Neural progenitor cell (in vitro differentiated cells): ENCODE results near the gene IQUB. TPM values are rescaled to one million over a fixed set of nuclear protein-coding genes. Genes with fewer than 3 reads are reported as not detected.

Experiments
- DNase-seq: peaks from one replicate; pipeline ENCODE4 v3.0.0-alpha.2; 2016; ENCODE audit warnings: low spot score
- H2AFZ ChIP-seq: fragments of 200-600 bp; sonication (generic); replicated peaks from 2 replicates; pipeline ENCODE4 v1.6.1; 2016; ENCODE audit warnings: antibody characterized with exemption
- H3F3A ChIP-seq: fragments of 200-600 bp; sonication (generic); 2 replicates; pipeline ENCODE4 v1.6.1; 2016; ENCODE audit warnings: antibody characterized with exemption, low read depth
- H3K27ac ChIP-seq: fragments of 200-600 bp; sonication (generic); 2 replicates; pipeline ENCODE4 v1.5.1; 2016; ENCODE audit warnings: mild to moderate bottlenecking
- H3K27me3 ChIP-seq: fragments of 200-600 bp; sonication (generic); 2 replicates; pipeline ENCODE4 v1.6.1; 2016; ENCODE audit warnings: mild to moderate bottlenecking, moderate library complexity
- H3K36me3 ChIP-seq: fragments of 200-600 bp; sonication (generic); 2 replicates; pipeline ENCODE4 v1.5.1; 2016
- H3K4me1 ChIP-seq: fragments of 200-600 bp; sonication (generic); 2 replicates; pipeline ENCODE4 v1.6.1; 2016; ENCODE audit warnings: mixed run types
- H3K4me2 ChIP-seq: fragments of 200-600 bp; sonication (generic); 2 replicates; pipeline ENCODE4 v1.6.1; 2016
- H3K4me3 ChIP-seq: fragments of 200-600 bp; sonication (generic); 2 replicates; pipeline ENCODE4 v1.5.1; 2016
- H3K79me2 ChIP-seq: fragments of 200-600 bp; sonication (generic); 2 replicates; pipeline ENCODE4 v1.6.1; 2016; ENCODE audit warnings: low read depth
- H3K9ac ChIP-seq: fragments of 200-600 bp; sonication (generic); 2 replicates; pipeline ENCODE4 v1.6.1; 2016
- H3K9me3 ChIP-seq: fragments of 200-600 bp; sonication (generic); 2 replicates; pipeline ENCODE4 v1.5.1; 2016; ENCODE audit warnings: low read depth
- H4K20me1 ChIP-seq: fragments of 200-600 bp; sonication (generic); 2 replicates; pipeline ENCODE4 v1.6.1; 2016; ENCODE audit warnings: low read depth
- H3K27ac Mint-ChIP-seq: 3 replicates; pipeline ENCODE4 v1.8.0; 2021; ENCODE audit warnings: mixed read lengths
- H3K27me3 Mint-ChIP-seq: 2 replicates; pipeline ENCODE4 v1.8.0; 2022; ENCODE audit warnings: low read depth, mild to moderate bottlenecking, inconsistent platforms, moderate library complexity, mixed read lengths; ENCODE audit not compliant: insufficient read depth
- H3K36me3 Mint-ChIP-seq: 3 replicates; pipeline ENCODE4 v1.8.0; 2021; ENCODE audit warnings: mixed read lengths
- H3K4me1 Mint-ChIP-seq: 3 replicates; pipeline ENCODE4 v1.8.0; 2021; ENCODE audit warnings: mixed read lengths
- H3K4me3 Mint-ChIP-seq: 3 replicates; pipeline ENCODE4 v1.8.0; 2021; ENCODE audit warnings: mild to moderate bottlenecking, moderate library complexity, mixed read lengths
- H3K9me3 Mint-ChIP-seq: 3 replicates; pipeline ENCODE4 v1.8.0; 2020; ENCODE audit warnings: mixed read lengths
- EZH2 ChIP-seq: fragments of 200-600 bp; sonication (generic); IDR thresholded peaks from 2 replicates; pipeline ENCODE4 v1.6.1; 2017; ENCODE audit warnings: antibody characterized with exemption, mild to moderate bottlenecking, moderate library complexity
- EZH2phosphoT487 ChIP-seq: fragments of 200-600 bp; sonication (generic); IDR thresholded peaks from 2 replicates; pipeline ENCODE4 v1.6.1; 2017; ENCODE audit warnings: antibody characterized with exemption
- total RNA-seq: library from RNA; depleted of rRNA; stranded (reverse); fragments of >200 nt; gene quantifications from 2 replicates; pipeline ENCODE4 v1.2.3, GENCODE V29; 2015; ENCODE audit warnings: low replicate concordance
- TF ChIP-seq, protein P1 (sequence below): fragments of 200-600 bp; sonication (generic); IDR thresholded peaks from 2 replicates; pipeline ENCODE4 v1.5.1; 2017; ENCODE audit warnings: antibody characterized with exemption, mild to moderate bottlenecking

Gene IQUB
- total RNA-seq, 1 donor from 2014 or later, result 0.58 TPM

DNA sequence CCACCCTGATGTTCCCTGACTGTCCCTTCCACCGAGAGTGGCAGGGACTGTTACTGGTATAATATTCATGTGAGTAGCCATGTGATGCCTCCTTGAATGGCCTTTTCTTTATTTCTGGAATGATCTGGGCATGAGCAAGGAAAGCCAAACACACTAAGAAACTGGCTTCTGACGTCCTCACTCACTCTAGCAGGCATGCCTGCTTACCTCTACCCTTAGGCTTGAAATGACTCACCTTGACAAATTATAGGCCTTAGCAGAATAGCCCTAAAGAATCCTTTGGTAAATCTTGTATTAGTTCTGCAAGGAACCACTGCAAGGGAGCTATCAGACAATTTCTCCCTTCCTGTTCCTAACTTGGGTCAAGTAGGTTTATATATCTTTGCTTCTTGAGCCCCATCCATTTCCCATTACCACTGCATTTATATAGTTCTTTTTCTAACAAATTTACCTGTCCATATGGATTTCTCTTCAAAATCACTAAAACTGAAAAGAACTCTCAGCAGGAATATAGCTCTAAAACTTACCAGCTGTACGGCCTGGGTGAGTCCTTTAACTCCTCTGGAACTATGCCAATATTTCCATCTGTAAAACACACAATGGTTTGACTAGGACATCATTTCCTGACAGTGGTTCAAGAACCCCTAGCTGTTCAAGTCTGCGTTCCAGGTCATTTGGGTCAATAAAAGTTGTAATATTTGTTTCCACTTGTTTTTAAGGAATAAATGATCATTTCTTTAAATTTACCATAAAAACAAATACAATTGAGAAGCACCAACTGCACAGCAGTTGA lies 36.2 kb upstream of the IQUB start:
- no peaks in the 10 kb centered on the region for H3K27me3 ChIP-seq
- no peak overlapping the region for H3K9ac ChIP-seq
- no peaks in the 10 kb centered on the region for H4K20me1 ChIP-seq
- H3K27ac ChIP-seq, result no peak overlapping the region
- Mint-ChIP-seq H3K4me3 (no peak overlapping the region), H3K27ac (no peak overlapping the region), H3K9me3 (no peaks in the 10 kb centered on the region), H3K4me1 (no peaks in the 10 kb centered on the region), H3K27me3 (peaks cover 5% of the 10 kb centered on the region), H3K36me3 (no peaks in the 10 kb centered on the region)
- TF ChIP-seq, protein P1, sequence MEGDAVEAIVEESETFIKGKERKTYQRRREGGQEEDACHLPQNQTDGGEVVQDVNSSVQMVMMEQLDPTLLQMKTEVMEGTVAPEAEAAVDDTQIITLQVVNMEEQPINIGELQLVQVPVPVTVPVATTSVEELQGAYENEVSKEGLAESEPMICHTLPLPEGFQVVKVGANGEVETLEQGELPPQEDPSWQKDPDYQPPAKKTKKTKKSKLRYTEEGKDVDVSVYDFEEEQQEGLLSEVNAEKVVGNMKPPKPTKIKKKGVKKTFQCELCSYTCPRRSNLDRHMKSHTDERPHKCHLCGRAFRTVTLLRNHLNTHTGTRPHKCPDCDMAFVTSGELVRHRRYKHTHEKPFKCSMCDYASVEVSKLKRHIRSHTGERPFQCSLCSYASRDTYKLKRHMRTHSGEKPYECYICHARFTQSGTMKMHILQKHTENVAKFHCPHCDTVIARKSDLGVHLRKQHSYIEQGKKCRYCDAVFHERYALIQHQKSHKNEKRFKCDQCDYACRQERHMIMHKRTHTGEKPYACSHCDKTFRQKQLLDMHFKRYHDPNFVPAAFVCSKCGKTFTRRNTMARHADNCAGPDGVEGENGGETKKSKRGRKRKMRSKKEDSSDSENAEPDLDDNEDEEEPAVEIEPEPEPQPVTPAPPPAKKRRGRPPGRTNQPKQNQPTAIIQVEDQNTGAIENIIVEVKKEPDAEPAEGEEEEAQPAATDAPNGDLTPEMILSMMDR, result no peak
- TF ChIP-seq EZH2, result no peak
- no peaks in the 10 kb centered on the region for H3K4me1 ChIP-seq
- no peaks in the 10 kb centered on the region for H3K79me2 ChIP-seq
- H3F3A ChIP-seq, result no peaks in the 10 kb centered on the region
- no peak for DNase-seq
- no peak overlapping the region for H2AFZ ChIP-seq
- H3K36me3 ChIP-seq, result no peaks in the 10 kb centered on the region
- H3K4me2 ChIP-seq, result no peak overlapping the region
- no peak overlapping the region for H3K4me3 ChIP-seq
- no peaks in the 10 kb centered on the region for H3K9me3 ChIP-seq

DNA sequence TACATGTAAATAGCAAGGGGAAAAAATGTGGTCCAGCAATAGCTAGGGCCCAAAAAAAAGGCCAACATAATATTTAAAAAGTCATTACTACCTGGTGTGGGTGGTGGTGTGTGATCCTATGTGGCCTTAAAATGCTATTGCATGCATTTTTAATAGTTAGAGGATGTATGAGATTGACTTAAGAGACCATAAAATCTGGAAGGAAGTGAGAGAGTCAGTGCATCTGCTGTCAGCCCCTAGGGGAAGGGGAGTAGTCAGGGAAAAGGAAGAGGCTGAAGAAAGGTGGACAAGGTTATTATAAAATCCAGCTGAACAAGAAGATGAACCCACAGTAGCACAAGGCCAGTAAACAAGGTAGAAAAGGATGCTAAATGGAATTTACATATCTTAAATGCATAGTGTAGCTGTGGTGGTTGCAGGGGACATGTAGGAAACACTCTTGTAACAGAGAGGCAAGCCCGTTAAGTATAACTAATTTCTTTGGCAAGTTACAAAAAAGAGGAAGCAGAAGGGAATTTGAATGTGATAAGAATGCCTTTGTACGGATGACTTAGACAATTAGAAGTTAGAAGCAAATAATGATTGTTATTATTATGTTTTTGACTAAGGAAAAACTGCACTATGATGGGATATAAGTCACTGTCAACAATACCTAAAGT lies 35.1 kb upstream of the IQUB start:
- TF ChIP-seq, protein P1, result no peak
- H3K4me3 Mint-ChIP-seq, result no peak overlapping the region

GRCh38 chr7:123562121-123562520 lies 27.7 kb upstream of the IQUB start:
- TF ChIP-seq EZH2phosphoT487, result no peak
- TF ChIP-seq EZH2, result no peak
- TF ChIP-seq, protein P1, result no peak

More for the DNA sequence above, 35.1 kb upstream of the IQUB start:
- no peaks in the 10 kb centered on the region for H4K20me1 ChIP-seq
- no peaks in the 10 kb centered on the region for H3K4me1 ChIP-seq
- H3K27ac Mint-ChIP-seq, result no peak overlapping the region
- no peaks in the 10 kb centered on the region for H3K9me3 ChIP-seq
- H3K9ac ChIP-seq, result no peak overlapping the region
- peaks cover 5% of the 10 kb centered on the region for H3K27me3 Mint-ChIP-seq
- no peak overlapping the region for H3K4me3 ChIP-seq
- no peaks in the 10 kb centered on the region for H3K27me3 ChIP-seq
- no peaks in the 10 kb centered on the region for H3K9me3 Mint-ChIP-seq
- H3K36me3 ChIP-seq, result no peaks in the 10 kb centered on the region
- no peak overlapping the region for H3K27ac ChIP-seq
- no peaks in the 10 kb centered on the region for H3K36me3 Mint-ChIP-seq
- H3F3A ChIP-seq, result no peaks in the 10 kb centered on the region
- no peak for DNase-seq
- no peaks in the 10 kb centered on the region for H3K79me2 ChIP-seq
- no peaks in the 10 kb centered on the region for H3K4me1 Mint-ChIP-seq
- H3K4me2 ChIP-seq, result no peak overlapping the region
- H2AFZ ChIP-seq, result no peak overlapping the region

More at GRCh38 chr7:123562121-123562520, 27.7 kb upstream of the IQUB start:
- H3K36me3 ChIP-seq, result no peaks in the 10 kb centered on the region
- H3K4me2 ChIP-seq, result no peak overlapping the region
- H3K9ac ChIP-seq, result no peak overlapping the region
- H3F3A ChIP-seq, result no peaks in the 10 kb centered on the region
- H4K20me1 ChIP-seq, result no peaks in the 10 kb centered on the region
- H3K79me2 ChIP-seq, result peaks cover 5% of the 10 kb centered on the region
- H3K9me3 ChIP-seq, result no peaks in the 10 kb centered on the region
- no peaks in the 10 kb centered on the region for H3K9me3 Mint-ChIP-seq
- no peak overlapping the region for H3K4me3 ChIP-seq
- H3K27ac ChIP-seq, result no peak overlapping the region
- no peaks in the 10 kb centered on the region for H3K4me1 Mint-ChIP-seq
- DNase-seq, result no peak
- H3K4me1 ChIP-seq, result peaks cover 5% of the 10 kb centered on the region
- H2AFZ ChIP-seq, result peak overlapping the region; percentile 31
- H3K27me3 ChIP-seq, result no peaks in the 10 kb centered on the region
- no peak overlapping the region for H3K4me3 Mint-ChIP-seq
- H3K27me3 Mint-ChIP-seq, result no peaks in the 10 kb centered on the region
- no peak overlapping the region for H3K27ac Mint-ChIP-seq
- H3K36me3 Mint-ChIP-seq, result no peaks in the 10 kb centered on the region
